Loucy (cell line): ENCODE data around the gene MBD4.
"Not testable (repeated sequence)": the region's sequence is repeated elsewhere in the genome, so short reads cannot be mapped to it uniquely, and the experiment has no call there.

Experiments
- H2AFZ ChIP-seq: fragments of 200-600 bp; sonication (generic); 2 replicates; pipeline ENCODE4 v1.6.0; 2016; ENCODE audit warnings: antibody characterized with exemption, mild to moderate bottlenecking, low read length, moderate library complexity
- H3F3A ChIP-seq: fragments of 200-600 bp; 2 replicates; pipeline ENCODE4 v1.6.0; 2016; ENCODE audit warnings: antibody characterized with exemption, low read depth, mild to moderate bottlenecking
- H3K27me3 ChIP-seq: fragments of 200-600 bp; sonication (generic); 2 replicates; pipeline ENCODE4 v1.6.1; 2014; ENCODE audit warnings: low read length, mild to moderate bottlenecking; ENCODE audit not compliant: insufficient read depth, poor library complexity, severe bottlenecking
- H3K36me3 ChIP-seq: fragments of 200-600 bp; sonication (generic); 2 replicates; pipeline ENCODE4 v1.6.1; 2016; ENCODE audit warnings: low read length; ENCODE audit not compliant: insufficient read depth
- H3K4me1 ChIP-seq: fragments of 200-600 bp; sonication (generic); 2 replicates; pipeline ENCODE4 v1.5.1; 2014; ENCODE audit warnings: low read length, mild to moderate bottlenecking; ENCODE audit not compliant: insufficient read depth, poor library complexity, severe bottlenecking
- H3K4me2 ChIP-seq: fragments of 200-600 bp; sonication (generic); 2 replicates; pipeline ENCODE4 v1.6.0; 2014; ENCODE audit warnings: antibody characterized with exemption, low read length, low read depth, mild to moderate bottlenecking; ENCODE audit not compliant: poor library complexity, severe bottlenecking
- H3K4me3 ChIP-seq: fragments of 200-600 bp; sonication (generic); 2 replicates; pipeline ENCODE4 v1.5.1; 2014; ENCODE audit warnings: low read length, mild to moderate bottlenecking, mixed read lengths; ENCODE audit not compliant: poor library complexity, severe bottlenecking
- H3K79me2 ChIP-seq: fragments of 200-600 bp; sonication (generic); 2 replicates; pipeline ENCODE4 v1.6.1; 2014; ENCODE audit warnings: low read length; ENCODE audit not compliant: insufficient read depth
- H3K9ac ChIP-seq: fragments of 200-600 bp; sonication (generic); 2 replicates; pipeline ENCODE4 v1.6.0; 2014; ENCODE audit warnings: mild to moderate bottlenecking, low read depth, low read length, moderate library complexity; ENCODE audit not compliant: poor library complexity, severe bottlenecking
- H3K9me2 ChIP-seq: fragments of 200-600 bp; sonication (generic); replicated peaks from 2 replicates; pipeline ENCODE4 v1.6.1; 2016; ENCODE audit warnings: low read depth, low read length, mixed read lengths
- H3K9me3 ChIP-seq: fragments of 200-600 bp; sonication (generic); 2 replicates; pipeline ENCODE4 v1.6.1; 2014; ENCODE audit warnings: mild to moderate bottlenecking, antibody characterized with exemption, low read length, low read depth; ENCODE audit not compliant: insufficient read depth
- H4K20me1 ChIP-seq: fragments of 200-600 bp; sonication (generic); 2 replicates; pipeline ENCODE4 v1.6.0; 2014; ENCODE audit warnings: antibody characterized with exemption, low read length, mild to moderate bottlenecking; ENCODE audit not compliant: insufficient read depth, poor library complexity, severe bottlenecking
- EZH2phosphoT487 ChIP-seq: fragments of 200-600 bp; IDR thresholded peaks from 2 replicates; pipeline ENCODE4 v1.6.1; 2018; ENCODE audit warnings: antibody characterized with exemption, mild to moderate bottlenecking, moderate library complexity, borderline replicate concordance
- TF ChIP-seq, protein P1 (sequence below): fragments of 200-600 bp; sonication (generic); conservative IDR thresholded peaks from 2 replicates; pipeline ENCODE4 v1.5.1; 2014; ENCODE audit warnings: mild to moderate bottlenecking, antibody characterized with exemption, low read length

Gene MBD4

DNA sequence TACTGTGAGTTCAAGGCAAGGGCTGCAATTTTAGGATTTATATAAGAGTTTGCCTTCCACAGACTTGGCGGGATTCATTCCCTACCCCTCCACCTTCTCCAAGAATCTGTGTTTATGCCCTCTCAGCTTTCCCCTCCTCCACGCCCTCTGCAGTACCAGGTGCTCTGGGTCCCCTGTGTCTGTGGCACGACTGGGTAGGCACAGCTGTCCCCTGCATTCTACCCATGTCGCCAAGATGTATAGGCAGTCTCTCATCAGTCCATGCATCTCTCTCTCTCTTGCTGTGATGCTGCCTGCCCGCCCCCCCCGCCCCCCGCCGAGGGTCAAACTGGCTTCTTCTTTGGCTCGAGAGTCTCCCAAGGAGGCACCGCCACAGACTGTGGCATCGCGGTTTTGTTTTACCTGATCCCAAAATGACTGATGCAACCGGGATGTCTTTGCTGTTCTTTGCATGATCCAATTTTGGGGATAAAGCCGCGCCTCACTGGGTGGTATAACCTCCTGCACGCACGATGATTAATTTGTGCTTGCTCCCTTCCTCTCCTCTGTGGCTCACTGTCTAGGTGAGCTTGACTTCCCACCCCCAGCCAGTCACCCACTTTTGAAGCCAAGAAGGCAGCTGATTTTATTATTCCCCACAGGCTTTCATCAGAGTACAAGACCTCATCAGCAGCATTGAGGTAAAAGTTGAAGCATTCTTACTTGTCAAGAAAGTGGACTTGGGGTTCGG lies 55.0 kb downstream of the MBD4 start:
- H4K20me1 ChIP-seq: no peaks in the 10 kb centered on the region
- TF ChIP-seq, protein P1, sequence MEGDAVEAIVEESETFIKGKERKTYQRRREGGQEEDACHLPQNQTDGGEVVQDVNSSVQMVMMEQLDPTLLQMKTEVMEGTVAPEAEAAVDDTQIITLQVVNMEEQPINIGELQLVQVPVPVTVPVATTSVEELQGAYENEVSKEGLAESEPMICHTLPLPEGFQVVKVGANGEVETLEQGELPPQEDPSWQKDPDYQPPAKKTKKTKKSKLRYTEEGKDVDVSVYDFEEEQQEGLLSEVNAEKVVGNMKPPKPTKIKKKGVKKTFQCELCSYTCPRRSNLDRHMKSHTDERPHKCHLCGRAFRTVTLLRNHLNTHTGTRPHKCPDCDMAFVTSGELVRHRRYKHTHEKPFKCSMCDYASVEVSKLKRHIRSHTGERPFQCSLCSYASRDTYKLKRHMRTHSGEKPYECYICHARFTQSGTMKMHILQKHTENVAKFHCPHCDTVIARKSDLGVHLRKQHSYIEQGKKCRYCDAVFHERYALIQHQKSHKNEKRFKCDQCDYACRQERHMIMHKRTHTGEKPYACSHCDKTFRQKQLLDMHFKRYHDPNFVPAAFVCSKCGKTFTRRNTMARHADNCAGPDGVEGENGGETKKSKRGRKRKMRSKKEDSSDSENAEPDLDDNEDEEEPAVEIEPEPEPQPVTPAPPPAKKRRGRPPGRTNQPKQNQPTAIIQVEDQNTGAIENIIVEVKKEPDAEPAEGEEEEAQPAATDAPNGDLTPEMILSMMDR: no peak
- no peak for TF ChIP-seq EZH2phosphoT487
- H3K4me3 ChIP-seq: no peak overlapping the region
- no peak overlapping the region for H3K4me2 ChIP-seq
- no peaks in the 10 kb centered on the region for H3K27me3 ChIP-seq
- H3F3A ChIP-seq: no peaks in the 10 kb centered on the region
- H3K9me2 ChIP-seq: no peaks in the 10 kb centered on the region
- H3K79me2 ChIP-seq: no peaks in the 10 kb centered on the region
- H3K9me3 ChIP-seq: no peaks in the 10 kb centered on the region
- H3K9ac ChIP-seq: no peak overlapping the region
- no peaks in the 10 kb centered on the region for H3K4me1 ChIP-seq
- no peak overlapping the region for H2AFZ ChIP-seq
- H3K36me3 ChIP-seq: peaks cover 27% of the 10 kb centered on the region; the same call in 1 of the 2 replicates

DNA sequence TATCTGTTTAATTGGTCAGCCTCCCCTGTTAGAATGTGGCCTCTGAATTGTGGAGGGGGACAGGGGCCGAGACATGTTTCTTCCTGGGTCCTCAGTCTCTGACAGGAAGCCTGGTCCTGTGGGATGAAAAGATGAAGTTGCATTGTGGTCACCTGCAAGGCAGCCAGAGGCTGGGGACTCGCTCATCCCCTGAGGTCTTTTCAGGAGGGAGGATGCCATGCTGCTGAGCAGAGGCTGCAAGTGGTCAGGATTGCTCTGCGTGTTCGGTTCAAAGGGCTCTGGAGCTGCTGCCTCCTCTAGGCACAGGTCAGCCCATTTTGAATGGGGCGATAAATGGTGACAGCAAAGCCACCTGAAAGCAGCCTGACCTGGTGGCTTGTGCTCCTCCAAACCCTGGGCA lies 55.6 kb downstream of the MBD4 start:
- not testable (repeated sequence) for H3F3A ChIP-seq, H3K4me2 ChIP-seq, H3K4me3 ChIP-seq, H3K27me3 ChIP-seq, H3K9ac ChIP-seq, H4K20me1 ChIP-seq, H2AFZ ChIP-seq, H3K9me3 ChIP-seq, H3K4me1 ChIP-seq, H3K9me2 ChIP-seq, H3K79me2 ChIP-seq
- H3K36me3 ChIP-seq: peaks cover 21% of the 10 kb centered on the region; the same call in 1 of the 2 replicates

DNA sequence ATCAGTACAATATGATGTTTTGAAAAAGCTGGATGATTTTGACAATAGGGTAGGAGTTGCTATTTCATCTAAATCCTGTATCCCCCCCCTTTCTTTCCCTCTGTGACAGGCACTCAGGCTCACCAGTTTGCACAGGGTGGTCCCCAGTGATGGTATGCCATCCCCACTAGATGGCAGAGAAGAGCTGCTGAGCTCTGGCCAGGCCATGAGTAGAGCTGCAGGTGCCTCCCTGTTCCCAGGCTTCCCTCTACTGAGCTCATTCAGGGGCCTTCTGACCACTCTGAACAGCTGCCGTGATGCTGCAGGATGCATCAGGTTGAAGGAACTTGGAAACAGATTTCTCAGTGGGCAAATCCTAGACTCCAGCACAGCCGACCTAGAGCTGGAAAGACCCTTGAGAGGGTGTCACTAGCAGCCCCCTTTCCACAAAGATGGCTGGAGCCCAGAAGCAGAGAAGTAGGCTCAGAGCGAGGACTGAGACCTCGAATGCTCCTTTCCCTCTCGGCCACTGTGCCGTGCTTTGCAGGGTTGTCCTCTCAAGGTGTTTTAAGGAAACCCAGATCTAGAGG lies 56.4 kb downstream of the MBD4 start:
- H3F3A ChIP-seq: no peaks in the 10 kb centered on the region
- H3K4me1 ChIP-seq: no peaks in the 10 kb centered on the region
- H3K9me2 ChIP-seq: no peaks in the 10 kb centered on the region
- H3K27me3 ChIP-seq: no peaks in the 10 kb centered on the region
- H3K9me3 ChIP-seq: no peaks in the 10 kb centered on the region
- H3K4me3 ChIP-seq: no peak overlapping the region
- H3K9ac ChIP-seq: no peak overlapping the region
- no peaks in the 10 kb centered on the region for H4K20me1 ChIP-seq
- TF ChIP-seq EZH2phosphoT487: no peak
- TF ChIP-seq, protein P1: peak; percentile 84
- peaks cover 17% of the 10 kb centered on the region; the same call in 1 of the 2 replicates for H3K36me3 ChIP-seq
- H2AFZ ChIP-seq: no peak overlapping the region
- no peak overlapping the region for H3K4me2 ChIP-seq
- no peaks in the 10 kb centered on the region for H3K79me2 ChIP-seq
